H54 (cell line): ENCODE results near the gene ARHGEF39.
A peak's percentile ranks its signal among the peaks of the same experiment; 100 is the strongest.
"Not testable (repeated sequence)": the region's sequence is repeated elsewhere in the genome, so short reads cannot be mapped to it uniquely, and the experiment has no call there.

Experiments used
- DNase-seq: peaks from one replicate; pipeline ENCODE4 v3.0.0; 2011; ENCODE audit warnings: low spot score, mixed read lengths; ENCODE audit not compliant: insufficient read length
- FAIRE-seq: peaks from 3 replicates; lab custom pipeline; 2011; peaks lifted over from hg19 to GRCh38; lab: Jason Lieb, UNC
- POLR2A ChIP-seq: IDR thresholded peaks from 2 replicates; pipeline ENCODE4 v1.6.1; 2011; ENCODE audit warnings: low read depth, mild to moderate bottlenecking, low read length

ARHGEF39 gene

DNA sequence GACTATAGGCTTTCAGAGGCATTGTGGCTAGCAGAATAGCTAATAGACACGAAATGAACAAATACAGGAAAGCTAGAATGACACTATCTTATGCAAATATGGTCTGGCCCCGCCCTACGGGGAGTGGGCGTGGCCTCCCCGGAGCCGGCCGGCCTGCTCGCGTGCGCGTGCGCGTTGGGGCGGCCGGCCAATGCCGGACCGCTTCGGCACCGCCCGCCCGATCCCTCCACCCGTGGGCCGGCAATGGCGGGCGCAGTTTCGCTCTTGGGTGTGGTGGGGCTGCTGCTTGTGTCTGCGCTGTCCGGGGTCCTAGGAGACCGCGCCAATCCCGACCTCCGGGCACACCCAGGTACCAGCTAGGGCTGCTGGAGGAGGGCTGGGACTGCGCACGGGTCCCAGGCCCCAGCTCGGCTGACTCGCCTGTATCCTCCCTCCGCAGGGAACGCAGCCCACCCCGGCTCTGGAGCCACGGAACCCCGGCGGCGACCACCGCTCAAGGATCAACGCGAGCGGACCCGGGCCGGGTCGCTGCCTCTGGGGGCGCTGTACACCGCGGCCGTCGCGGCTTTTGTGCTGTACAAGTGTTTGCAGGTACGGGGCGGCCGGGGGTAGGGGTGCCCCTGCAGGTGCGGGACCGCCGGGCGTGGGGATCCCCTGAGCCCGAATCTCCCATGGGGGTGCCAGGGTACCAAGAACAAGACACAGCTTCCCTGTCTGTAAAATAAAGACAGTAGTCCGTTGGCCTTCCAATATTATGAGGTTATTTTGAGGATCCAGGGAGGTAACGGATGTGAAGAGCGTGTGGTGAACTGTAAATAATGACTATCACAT lies 6.6 kb downstream of the ARHGEF39 start, which contains the start of gene CCDC107:
Gene CCDC107, plus strand, starts transcription at position 156 of the 831 bp plus-strand sequence. Its CDS starts 88 bp downstream, at position 244.
- TF ChIP-seq POLR2A = peak; percentile 69
- DNase-seq (peak; percentile 62), FAIRE-seq (no peak)

DNA sequence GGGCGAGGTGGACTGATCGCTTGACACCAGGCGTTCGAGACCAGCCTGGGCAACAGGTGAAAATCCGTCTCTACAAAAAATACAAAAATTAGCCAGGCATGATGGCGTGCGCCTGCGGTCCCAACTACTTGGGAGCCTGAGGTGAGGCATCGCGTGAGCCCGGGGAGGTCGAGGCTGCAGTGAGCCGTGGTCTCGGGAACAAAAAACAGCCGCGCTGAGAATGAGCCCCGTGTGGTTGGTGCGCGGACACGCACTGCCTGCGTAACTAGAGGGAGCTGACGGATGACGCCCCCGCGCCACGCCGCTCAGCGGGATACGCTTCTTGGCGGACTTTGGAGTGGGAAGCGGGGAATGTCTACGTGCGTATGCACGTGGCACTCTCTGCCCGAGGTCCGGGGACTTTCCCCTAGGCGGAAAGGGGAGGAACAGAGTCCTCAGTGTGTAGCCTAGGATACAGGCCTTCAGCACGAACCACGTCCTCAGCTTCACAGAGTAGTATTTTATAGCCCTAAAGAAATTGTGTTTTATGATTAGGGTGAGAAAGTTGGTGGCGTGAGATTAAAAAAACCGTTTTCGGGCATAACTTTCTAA lies 7.4 kb downstream of the ARHGEF39 start, which contains the start of gene RMRP:
Gene RMRP, minus strand, starts transcription at position 474 of the 591 bp plus-strand sequence.
- TF ChIP-seq POLR2A = no peak
- FAIRE-seq = peak; percentile 66
- DNase-seq = peak; percentile 83

DNA sequence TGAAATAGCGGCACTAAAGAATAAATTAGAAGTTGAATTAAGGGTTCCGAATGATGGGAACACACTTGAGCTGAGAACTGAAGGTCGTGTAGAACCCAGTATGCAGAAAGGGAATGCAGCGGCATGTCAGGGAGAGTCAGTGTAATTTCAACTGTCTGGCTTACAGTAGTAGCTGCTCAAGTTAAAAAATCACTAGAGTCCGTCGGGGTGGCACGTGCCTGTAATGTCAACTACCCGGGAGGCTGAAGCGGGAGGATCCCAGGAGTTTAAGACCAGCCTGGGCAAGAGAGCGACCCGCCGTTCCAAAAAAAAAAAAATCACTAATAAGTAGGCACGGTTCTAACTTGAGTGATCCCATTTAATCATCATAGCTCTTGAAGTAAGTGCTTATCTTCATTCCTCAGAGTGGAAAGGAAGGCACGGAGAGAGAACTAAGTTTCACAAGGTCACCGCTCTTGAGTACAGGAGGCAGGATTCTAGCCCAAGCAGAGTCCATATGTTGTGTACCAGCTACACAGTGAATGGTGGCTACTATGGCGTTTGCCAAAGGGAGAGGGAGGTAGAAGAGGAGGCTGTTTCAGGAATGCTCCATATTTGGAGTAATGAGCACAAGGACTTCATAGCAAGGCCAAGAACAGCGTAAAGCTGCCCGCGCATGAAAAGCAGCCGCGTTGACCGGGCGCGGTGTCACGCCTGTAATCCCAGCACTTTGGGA lies 8.0 kb downstream of the ARHGEF39 start:
- FAIRE-seq = no peak
- no peak for DNase-seq
- no peak for TF ChIP-seq POLR2A

DNA sequence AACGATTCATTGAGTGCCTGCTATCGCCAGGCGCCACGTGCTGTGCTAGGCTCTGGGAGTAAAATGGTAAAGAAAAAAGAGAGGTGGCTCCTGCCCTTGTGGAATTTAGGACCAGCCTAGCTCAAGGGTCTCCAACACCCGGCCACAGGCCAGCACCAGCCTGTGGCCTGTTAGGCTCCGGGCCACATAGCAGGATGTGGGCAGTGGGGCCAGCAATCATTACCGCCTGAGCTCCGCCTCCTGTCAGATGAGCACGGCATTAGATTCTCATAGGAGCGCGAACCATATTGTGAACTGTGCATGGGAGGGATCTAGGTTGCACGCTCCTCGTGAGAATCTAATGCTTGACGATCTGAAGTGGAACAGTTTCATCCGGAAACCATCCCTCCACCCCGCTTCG lies 8.6 kb downstream of the ARHGEF39 start:
- DNase-seq (no peak), FAIRE-seq (no peak)
- no peak for TF ChIP-seq POLR2A

DNA sequence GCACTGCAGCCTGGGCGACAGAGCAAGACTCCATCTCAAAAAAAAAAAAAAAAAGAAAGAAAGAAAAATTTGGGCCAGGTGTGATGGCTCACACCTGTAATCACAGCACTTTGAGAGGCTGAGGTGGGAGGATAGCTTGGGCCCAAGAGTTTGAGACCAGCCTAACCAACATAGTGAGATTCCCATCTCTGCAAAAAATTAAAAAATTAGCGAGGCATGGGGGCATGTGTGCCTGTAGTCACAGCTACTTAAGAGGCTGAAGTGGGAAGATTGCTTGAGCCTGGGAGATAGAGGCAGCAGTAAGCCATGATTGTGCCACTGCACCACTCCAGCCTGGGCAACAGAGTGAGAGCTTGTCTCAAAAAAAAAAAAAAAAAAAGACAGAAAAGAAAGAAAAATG lies 11.4 kb downstream of the ARHGEF39 start:
- no peak for TF ChIP-seq POLR2A
- FAIRE-seq (no peak), DNase-seq (no peak)

DNA sequence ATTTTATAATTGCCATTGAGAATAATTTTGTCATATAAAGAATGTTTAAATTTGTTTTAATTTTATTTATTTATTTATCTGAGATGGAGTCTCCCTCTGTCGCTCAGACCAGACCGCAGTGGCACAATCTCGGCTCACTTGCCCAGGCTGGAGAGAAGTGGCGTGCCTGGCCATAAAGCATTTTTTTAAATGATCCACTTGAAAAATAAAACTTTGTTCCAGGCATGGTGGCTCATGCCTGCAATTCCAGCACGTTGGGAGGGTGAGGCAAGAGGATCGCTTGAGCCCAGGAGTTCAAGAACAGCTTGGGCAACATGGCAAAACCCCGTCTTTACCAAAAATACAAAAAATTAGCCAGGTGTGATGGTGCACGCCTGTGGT lies 12.2 kb downstream of the ARHGEF39 start:
- DNase-seq = no peak
- no peak for TF ChIP-seq POLR2A
- no peak for FAIRE-seq

DNA sequence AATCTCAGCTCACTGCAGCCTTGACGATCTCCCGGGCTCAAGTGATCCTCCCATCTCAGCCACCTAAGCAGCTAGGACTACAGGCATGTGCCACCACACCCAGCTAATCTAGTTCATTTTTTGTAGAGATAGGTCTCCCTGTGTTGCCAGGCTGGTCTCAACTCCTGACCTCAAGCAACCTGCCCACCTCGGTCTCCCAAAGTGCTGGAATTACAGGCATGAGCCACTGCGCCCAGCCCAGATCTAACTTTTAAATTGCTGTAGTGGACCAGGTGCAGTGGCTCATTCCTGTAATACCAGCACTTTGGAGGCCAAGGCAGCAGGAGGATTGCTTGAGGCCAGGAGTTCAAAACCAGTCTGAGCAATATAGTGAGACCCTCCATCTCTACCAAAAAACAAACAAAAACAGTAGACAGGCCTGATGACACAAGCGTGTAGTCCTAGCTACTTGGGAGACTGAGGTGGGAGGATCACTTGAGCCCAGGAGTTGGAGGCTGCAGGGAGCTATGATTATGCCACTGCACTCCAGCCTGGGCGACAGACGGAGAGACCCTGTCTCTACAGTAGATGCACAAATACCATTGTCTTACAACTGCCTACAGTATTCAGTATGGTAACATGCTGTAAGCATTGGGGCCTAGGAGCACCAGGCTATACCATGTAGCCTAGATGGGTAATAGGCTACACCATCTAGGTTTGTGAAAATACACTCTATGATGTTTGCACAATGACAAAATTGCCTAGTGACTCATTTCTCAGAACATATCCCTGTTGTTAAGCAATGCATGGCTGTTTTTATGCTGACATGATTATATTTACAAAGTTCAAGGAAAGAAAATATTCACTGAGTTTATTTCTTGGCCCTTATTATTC lies 12.8 kb downstream of the ARHGEF39 start:
- no peak for TF ChIP-seq POLR2A
- FAIRE-seq = no peak
- no peak for DNase-seq

DNA sequence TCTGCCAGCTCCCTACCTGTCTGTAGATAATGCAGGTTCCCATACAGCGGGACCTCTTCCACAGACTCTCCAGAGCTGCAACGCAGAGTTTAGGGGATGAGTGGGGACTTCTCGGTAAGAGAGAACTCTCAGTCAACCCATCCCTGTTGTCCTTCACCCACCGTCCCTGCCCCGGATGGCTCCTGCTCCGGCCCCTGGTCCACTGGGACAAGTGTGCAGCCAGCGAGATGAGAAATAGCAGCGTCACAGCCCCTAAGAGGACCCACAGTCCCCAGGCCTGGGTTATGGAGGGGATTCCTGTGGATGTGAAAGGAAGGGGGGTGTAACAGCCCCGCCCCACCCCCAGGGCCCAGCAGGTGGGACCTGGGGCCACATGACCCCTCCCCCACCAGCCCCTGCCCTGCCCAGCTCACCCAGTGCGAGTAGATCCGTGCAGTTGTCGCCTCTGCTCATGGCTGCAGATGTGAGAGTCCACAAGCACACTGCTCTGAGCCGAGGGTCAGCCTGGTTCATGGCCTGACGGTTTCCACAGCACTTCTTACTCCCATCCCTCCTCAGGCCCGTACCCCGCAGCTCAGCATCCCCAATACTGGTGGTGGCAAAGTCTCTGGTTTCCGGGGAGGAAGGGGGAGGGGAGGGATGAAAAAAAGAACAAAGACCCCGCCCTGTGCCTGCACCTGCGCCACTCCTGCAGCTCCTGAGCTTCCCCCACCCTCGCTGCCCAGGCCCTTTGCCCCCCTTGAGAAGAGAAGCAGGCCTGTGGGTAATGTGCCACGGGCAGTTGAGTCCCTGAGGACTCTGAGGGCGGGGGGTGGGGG lies 14.4 kb downstream of the ARHGEF39 start, which contains the start of gene SIT1:
Gene SIT1, minus strand, starts transcription at position 591 of the 818 bp plus-strand sequence. Its CDS starts 78 bp downstream, at position 513.
- DNase-seq (no peak), FAIRE-seq (no peak)
- TF ChIP-seq POLR2A = no peak

DNA sequence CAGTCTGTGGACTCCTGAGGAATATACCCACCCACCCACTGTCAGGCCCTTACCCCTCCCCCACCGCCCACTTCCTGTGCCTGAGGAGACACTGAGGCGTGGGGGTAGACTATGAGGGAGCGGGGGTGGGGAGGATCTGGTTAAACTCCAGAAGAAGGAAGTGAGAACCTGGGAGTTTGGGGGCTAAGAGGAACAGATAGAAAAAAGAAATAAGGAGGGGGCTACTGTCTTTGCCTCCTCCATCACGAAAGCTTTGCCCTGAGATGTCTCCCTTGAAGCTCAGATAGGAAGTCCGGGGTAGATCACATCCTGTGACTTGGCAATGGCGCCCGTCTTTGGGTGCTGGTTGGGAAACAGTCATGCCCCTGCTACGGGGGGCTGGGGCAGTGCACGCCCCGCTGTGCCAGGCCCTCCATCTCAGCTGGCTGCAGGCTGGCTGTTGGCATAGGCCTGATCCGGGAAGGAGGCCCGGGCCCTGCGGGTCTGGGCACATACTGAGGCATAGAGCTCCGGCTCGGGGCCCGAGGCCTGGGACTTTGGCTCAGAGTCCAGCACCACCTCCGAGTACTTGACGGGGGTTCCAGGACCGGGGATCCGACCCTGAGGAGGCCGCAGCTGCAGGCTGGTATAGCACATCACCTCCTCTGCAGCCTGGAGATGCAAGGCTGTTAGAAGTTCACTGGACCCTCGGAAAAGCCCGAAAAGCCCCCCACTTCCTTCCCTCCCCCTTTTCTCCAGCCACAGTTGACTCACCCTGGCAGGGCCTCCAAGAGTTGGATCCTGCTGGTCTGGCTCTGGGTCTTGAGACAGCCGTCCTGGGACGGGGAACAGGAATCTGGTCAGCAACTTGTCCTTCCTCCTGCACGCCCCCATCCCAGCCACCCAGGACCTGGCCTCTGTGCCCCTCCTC lies 15.3 kb downstream of the ARHGEF39 start:
- no peak for FAIRE-seq
- no peak for TF ChIP-seq POLR2A
- no peak for DNase-seq

DNA sequence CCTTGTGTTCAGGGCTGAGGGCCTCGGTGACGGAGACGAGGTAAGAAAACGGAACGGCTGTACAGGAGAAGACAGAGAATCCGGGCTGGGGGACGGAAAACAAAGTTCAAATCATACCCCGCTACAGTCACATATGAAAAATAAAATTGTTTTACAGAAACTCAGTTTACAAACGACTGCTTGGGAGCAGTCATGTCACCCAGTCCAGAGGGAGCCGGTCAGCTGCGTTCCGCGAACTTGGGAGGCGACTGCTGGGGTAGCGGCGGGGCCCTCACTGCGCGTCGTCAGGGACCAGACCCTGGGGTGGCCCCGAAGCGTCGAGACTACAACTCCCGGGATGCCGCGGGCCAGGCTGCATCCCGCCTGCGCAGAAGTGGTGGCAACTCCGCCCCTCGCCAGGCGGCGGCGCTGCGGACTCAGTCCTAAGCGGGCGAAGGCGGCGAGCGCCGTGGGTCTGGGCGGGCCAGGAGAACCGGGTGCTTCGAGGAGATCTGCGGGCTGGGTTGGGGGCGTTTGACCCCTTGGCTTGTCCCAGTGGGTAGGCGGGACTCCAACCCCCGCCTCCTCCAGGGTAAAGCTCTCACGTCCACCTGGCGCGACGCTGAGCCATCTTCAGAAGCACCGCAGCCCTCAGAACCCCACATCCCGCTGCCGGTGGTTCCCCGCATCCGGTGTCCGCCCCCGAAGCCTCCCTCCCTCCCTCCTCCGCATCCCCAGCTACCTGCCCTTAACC lies 18.3 kb downstream of the ARHGEF39 start:
- FAIRE-seq = no peak
- peak; percentile 80 for DNase-seq
- peak; percentile 53; the same call in 1 of the 2 replicates for TF ChIP-seq POLR2A

DNA sequence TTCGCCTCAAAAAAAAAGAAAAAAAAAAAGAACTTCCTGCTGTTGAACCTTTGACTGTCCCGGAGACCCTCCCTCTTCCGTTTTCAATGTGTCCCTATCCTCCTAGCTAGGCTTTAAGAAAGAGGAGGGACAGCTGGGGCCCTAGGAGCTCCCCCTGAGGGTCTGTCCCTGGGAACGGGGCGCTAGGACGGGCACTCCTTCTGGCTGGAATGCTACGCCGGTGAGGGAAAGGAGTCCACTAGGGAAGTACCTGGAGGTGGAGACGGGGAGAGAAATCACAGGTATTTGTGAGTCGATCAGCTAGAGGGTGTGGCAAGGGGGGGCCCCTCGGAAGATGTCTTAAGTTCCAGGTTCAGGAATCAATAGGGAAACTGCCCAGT lies 18.9 kb downstream of the ARHGEF39 start:
- TF ChIP-seq POLR2A = no peak
- FAIRE-seq = no peak
- DNase-seq = no peak

DNA sequence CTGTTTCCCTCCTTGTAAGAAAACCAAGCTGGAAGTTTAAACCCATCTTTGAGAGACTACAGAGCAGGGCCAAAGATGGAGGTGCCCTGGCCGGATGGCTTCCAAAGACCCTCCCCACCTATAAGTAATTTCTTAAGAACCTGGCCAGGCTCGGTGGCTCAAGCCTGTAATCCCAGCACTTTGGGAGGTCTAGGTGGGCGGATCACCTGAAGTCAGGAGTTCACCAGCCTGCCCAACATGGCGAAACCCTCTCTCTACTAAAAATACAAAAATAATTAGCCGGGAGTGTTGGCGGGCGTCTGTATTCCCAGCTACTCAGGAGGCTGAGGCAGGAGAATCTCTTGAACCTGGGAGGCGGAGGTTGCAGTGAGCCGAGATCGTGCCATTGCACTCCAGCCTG lies 19.3 kb downstream of the ARHGEF39 start:
- FAIRE-seq, DNase-seq: not testable (repeated sequence)
